ENCODE measurements around the gene ANKRD36. TPM values are rescaled to one million over a fixed set of nuclear protein-coding genes. Genes with fewer than 3 reads are reported as not detected.
"Not testable (repeated sequence)": the region's sequence is repeated elsewhere in the genome, so short reads cannot be mapped to it uniquely, and the experiment has no call there.

ANKRD36 gene
- total RNA-seq, 1 donor from 2014 or later = 9.5 TPM

GRCh38 chr2:97112320-97113049, 468 bp upstream of the ANKRD36 start:
- peak; percentile 71 for DNase-seq (ENCODE audit: low read depth)

GRCh38 chr2:97113882-97114255, 916 bp downstream of the ANKRD36 start:
- DNase-seq (ENCODE audit: low read depth) = not testable (repeated sequence)

GRCh38 chr2:97129090-97129489, 16.1 kb downstream of the ANKRD36 start:
- DNase-seq (ENCODE audit: low read depth) = not testable (repeated sequence)

GRCh38 chr2:97144016-97144415, 31.1 kb downstream of the ANKRD36 start:
- DNase-seq (ENCODE audit: low read depth) = peak; percentile 51

- DNase-seq (ENCODE audit: low read depth) = not testable (repeated sequence)
These were observed 53.6 kb downstream of the ANKRD36 start for GRCh38 chr2:97166548-97166947.

GRCh38 chr2:97167938-97168337, 55.0 kb downstream of the ANKRD36 start:
- not testable (repeated sequence) for DNase-seq (ENCODE audit: low read depth)

- not testable (repeated sequence) for DNase-seq (ENCODE audit: low read depth)
These were observed 55.6 kb downstream of the ANKRD36 start for GRCh38 chr2:97168583-97168982.

- DNase-seq (ENCODE audit: low read depth) = peak; percentile 18
These were observed 67.4 kb downstream of the ANKRD36 start for GRCh38 chr2:97180391-97180790.

GRCh38 chr2:97195349-97195748, 82.4 kb downstream of the ANKRD36 start:
- DNase-seq (ENCODE audit: low read depth) = peak; percentile 62

GRCh38 chr2:97197251-97197650, 84.3 kb downstream of the ANKRD36 start:
- not testable (repeated sequence) for DNase-seq (ENCODE audit: low read depth)

GRCh38 chr2:97200887-97201286, 87.9 kb downstream of the ANKRD36 start:
- DNase-seq (ENCODE audit: low read depth) = not testable (repeated sequence)

GRCh38 chr2:97202643-97203250, 89.8 kb downstream of the ANKRD36 start:
- DNase-seq (ENCODE audit: low read depth) = not testable (repeated sequence)

- DNase-seq (ENCODE audit: low read depth) = no peak
These were observed 97.4 kb downstream of the ANKRD36 start for GRCh38 chr2:97210325-97210724.

GRCh38 chr2:97215025-97215424, 102.1 kb downstream of the ANKRD36 start:
- DNase-seq (ENCODE audit: low read depth) = not testable (repeated sequence)

GRCh38 chr2:97230848-97231585, 118.1 kb downstream of the ANKRD36 start:
- not testable (repeated sequence) for DNase-seq (ENCODE audit: low read depth)

- not testable (repeated sequence) for DNase-seq (ENCODE audit: low read depth)
These were observed 120.0 kb downstream of the ANKRD36 start for GRCh38 chr2:97232981-97233380.

GRCh38 chr2:97233660-97234295, 120.8 kb downstream of the ANKRD36 start:
- DNase-seq (ENCODE audit: low read depth) = not testable (repeated sequence)

GRCh38 chr2:97261192-97261591, 148.2 kb downstream of the ANKRD36 start:
- DNase-seq (ENCODE audit: low read depth) = not testable (repeated sequence)

- not testable (repeated sequence) for DNase-seq (ENCODE audit: low read depth)
These were observed 153.5 kb downstream of the ANKRD36 start for GRCh38 chr2:97266449-97266848.

GRCh38 chr2:97267411-97268074, 154.6 kb downstream of the ANKRD36 start:
- no peak for DNase-seq (ENCODE audit: low read depth)

GRCh38 chr2:97268075-97268591, 155.2 kb downstream of the ANKRD36 start:
- DNase-seq (ENCODE audit: low read depth) = not testable (repeated sequence)
